ENCODE results near the gene AHNAK. TPM values are rescaled to one million over a fixed set of nuclear protein-coding genes. Genes with fewer than 3 reads are reported as not detected.

AHNAK gene
- total and polyA plus RNA-seq, 9 donors = 114 to 699 (median 540) TPM

DNA sequence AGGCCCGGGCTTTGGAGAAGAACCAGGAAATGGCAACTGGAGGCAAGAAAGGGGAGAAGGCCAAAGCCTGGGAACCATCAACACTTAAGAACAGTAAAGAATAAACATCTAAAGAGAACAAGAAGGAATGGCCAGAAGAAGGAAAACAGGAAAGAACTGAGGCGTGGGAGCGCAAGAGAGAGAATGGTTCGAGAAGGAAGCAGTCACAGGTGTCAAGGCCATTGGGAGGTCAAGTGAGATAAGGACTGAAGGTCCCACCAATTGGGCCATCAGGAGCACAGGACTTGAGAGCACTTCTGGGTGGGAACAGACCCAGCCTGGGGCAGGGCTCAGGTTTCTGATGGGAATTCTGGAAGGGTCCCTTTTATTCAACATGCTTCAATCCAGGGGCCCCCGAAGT, 128.5 kb downstream of the AHNAK start:
- 47 to 61% (median 59%) methylated on average over 5 of the region's 5 CpGs for WGBS, 3 donors
- H3K4me1 ChIP-seq (ENCODE audit: insufficient read depth) = peaks cover 13% of the 10 kb centered on the region
- peak in 1 of 5 donors; percentile 33 for DNase-seq
- H3K27me3 ChIP-seq = no peaks in the 10 kb centered on the region
- no peaks in the 10 kb centered on the region for H3K36me3 ChIP-seq
- H3K9me3 ChIP-seq = no peaks in the 10 kb centered on the region
- peak overlapping the region in 1 of 2 donors; percentile 47 for H3K27ac ChIP-seq
- H3K4me3 ChIP-seq = no peak overlapping the region
- intact Hi-C loops (cut with DNase I) = loop anchor here in 1 of 4 donors (5.0 kb wide), 1 partner anchor 139 kb away; no protein-coding TSS in a partner anchor
- TF ChIP-seq, protein P1, sequence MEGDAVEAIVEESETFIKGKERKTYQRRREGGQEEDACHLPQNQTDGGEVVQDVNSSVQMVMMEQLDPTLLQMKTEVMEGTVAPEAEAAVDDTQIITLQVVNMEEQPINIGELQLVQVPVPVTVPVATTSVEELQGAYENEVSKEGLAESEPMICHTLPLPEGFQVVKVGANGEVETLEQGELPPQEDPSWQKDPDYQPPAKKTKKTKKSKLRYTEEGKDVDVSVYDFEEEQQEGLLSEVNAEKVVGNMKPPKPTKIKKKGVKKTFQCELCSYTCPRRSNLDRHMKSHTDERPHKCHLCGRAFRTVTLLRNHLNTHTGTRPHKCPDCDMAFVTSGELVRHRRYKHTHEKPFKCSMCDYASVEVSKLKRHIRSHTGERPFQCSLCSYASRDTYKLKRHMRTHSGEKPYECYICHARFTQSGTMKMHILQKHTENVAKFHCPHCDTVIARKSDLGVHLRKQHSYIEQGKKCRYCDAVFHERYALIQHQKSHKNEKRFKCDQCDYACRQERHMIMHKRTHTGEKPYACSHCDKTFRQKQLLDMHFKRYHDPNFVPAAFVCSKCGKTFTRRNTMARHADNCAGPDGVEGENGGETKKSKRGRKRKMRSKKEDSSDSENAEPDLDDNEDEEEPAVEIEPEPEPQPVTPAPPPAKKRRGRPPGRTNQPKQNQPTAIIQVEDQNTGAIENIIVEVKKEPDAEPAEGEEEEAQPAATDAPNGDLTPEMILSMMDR (IDR thresholded peaks at IDR 0.05) = no peak
- TF ChIP-seq POLR2A (IDR thresholded peaks at IDR 0.05) = no peak
- TF ChIP-seq EP300 (IDR thresholded peaks at IDR 0.05) = no peak

DNA sequence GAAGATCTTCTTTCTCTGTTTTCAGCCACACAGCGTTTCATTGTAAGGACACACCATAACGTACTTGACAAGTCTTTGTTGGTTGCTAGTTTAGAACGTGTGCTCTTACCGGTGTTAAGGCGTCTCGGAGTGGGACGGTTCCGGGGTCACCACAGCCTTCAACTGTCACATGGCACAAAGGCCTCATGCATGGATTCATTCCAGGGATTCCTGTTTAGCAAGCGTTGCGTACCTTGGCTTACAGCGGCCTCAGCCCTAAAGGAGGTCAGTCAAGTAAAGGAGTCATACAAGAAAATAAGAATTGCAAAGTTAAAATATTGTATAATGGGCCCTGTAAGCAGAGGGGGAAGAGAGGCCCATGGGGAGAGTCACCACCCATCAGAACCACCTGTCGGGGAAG, 130.0 kb downstream of the AHNAK start:
- no peaks in the 10 kb centered on the region for H3K27me3 ChIP-seq
- H3K4me3 ChIP-seq = no peak overlapping the region
- DNase-seq = no peak
- no peaks in the 10 kb centered on the region for H3K9me3 ChIP-seq
- H3K4me1 ChIP-seq (ENCODE audit: insufficient read depth) = peaks cover 13% of the 10 kb centered on the region
- TF ChIP-seq POLR2A (IDR thresholded peaks at IDR 0.05) (no peak), EP300 (IDR thresholded peaks at IDR 0.05) (no peak)
- TF ChIP-seq, protein P1 (IDR thresholded peaks at IDR 0.05) = no peak
- H3K27ac ChIP-seq = no peak overlapping the region
- H3K36me3 ChIP-seq = no peaks in the 10 kb centered on the region
- intact Hi-C loops (cut with DNase I) = loop anchor here in 1 of 4 donors (5.0 kb wide), 1 partner anchor 141 kb away; no protein-coding TSS in a partner anchor
- WGBS, 3 donors = 90 to 94% (median 91%) methylated on average over 12 of the region's 12 CpGs

GRCh38 chr11:62413060-62413696, 133.4 kb downstream of the AHNAK start:
- peaks cover under 1% of the 10 kb centered on the region for H3K4me1 ChIP-seq (ENCODE audit: insufficient read depth)
- TF ChIP-seq EP300 (IDR thresholded peaks at IDR 0.05) = no peak
- TF ChIP-seq, protein P1 (IDR thresholded peaks at IDR 0.05) = no peak
- TF ChIP-seq POLR2A (IDR thresholded peaks at IDR 0.05) = no peak
- H3K27me3 ChIP-seq = no peaks in the 10 kb centered on the region
- H3K9me3 ChIP-seq = no peaks in the 10 kb centered on the region
- no peaks in the 10 kb centered on the region for H3K36me3 ChIP-seq
- H3K4me3 ChIP-seq = no peak overlapping the region
- H3K27ac ChIP-seq = no peak overlapping the region
- intact Hi-C loops (cut with DNase I) = no loop called here
- DNase-seq = no peak
- 56 to 64% (median 62%) methylated on average over 8 of the region's 8 CpGs for WGBS, 3 donors

DNA sequence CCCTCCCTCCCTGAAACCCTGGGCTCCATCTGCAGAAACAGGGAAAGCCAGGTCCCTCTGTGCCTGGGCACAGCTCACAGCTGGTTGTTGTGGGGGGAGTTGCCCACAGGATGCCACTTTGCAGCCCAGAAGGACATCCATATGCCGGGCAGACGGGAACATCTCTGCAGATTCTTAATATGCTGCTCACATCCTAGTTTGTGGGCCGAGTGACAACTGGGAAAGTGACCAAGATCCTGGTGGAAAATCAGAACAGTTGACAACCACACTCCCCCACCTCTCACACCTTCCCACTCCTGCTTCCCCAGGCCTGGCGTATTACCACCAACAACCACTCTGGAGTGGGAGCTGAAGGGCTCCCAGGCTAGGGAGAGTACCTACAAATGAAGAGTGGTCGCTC, 135.1 kb downstream of the AHNAK start:
- H3K36me3 ChIP-seq = no peaks in the 10 kb centered on the region
- intact Hi-C loops (cut with DNase I) = no loop called here
- H3K4me3 ChIP-seq = no peak overlapping the region
- 82 to 89% (median 89%) methylated on average over 5 of the region's 5 CpGs for WGBS, 3 donors
- no peak for TF ChIP-seq POLR2A (IDR thresholded peaks at IDR 0.05)
- TF ChIP-seq, protein P1 (IDR thresholded peaks at IDR 0.05) = no peak
- no peak for TF ChIP-seq EP300 (IDR thresholded peaks at IDR 0.05)
- H3K27me3 ChIP-seq = no peaks in the 10 kb centered on the region
- no peak for DNase-seq
- no peaks in the 10 kb centered on the region for H3K4me1 ChIP-seq (ENCODE audit: insufficient read depth)
- H3K27ac ChIP-seq = no peak overlapping the region
- H3K9me3 ChIP-seq = no peaks in the 10 kb centered on the region

Measured in ovary (tissue), 9 donors.